ENCODE data around the gene ANAPC16.
"Not testable (repeated sequence)": the region's sequence is repeated elsewhere in the genome, so short reads cannot be mapped to it uniquely, and the experiment has no call there.

Gene ANAPC16

DNA sequence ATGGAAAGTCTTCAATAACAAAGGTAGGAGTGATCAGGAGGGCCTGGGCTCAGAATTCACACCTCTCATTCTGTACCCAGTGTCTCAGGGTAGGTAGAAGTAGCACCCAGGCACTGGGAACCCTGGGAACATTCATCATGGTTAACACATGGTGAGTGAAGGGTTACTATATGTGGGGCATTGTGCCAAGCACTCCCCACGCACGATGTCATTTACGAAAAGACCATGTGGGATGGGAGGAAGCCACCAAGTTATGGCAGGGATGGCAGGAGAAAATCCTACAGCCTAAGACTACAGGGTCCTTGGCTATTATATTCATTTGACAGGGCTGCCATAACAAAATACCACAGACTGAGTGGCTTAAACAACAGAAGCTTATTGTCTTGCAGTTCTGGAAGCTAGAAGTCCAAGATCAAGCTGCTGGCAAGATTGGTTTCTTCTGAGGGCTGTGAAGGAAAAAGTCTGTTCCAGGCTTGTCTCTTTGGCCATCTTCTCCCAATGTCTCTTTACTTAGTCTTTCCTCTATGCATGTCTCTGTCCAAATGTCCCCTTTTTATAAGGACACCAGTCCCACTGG, 30.2 kb downstream of the ANAPC16 start:
- no peak for DNase-seq

DNA sequence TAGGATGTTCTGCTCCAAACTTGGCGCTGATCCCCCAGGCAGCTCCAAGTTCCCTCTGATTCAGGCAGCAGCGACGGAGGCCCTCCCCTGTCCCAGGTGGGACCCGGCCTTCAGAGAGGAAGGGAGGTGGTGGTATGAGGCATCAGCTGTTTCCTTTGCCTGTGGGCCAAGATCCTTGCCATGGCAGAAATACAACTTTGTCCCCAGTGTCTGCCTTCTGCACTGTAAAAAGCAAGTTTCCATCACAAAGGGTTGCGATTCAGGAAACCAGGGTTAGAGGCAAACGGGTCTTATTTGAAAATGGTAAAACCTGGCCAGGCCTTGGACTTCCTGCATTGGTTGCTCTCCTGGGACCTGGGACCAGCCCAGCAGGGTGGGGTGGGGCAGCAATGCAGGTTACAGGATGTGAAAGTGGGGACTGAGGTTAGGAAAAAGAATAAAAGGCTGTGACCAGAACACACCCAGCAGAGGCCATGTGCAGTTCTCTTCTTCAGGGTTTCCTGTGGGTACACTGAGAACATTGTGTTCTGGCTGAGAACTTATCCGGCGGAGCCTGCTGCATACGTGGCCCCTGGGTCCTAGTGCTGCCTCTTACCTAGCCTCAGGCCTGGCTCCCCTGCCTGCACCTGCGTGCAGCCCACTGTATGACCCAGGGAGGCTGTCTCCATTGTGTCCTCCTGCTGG, 32.8 kb downstream of the ANAPC16 start:
- DNase-seq: no peak

DNA sequence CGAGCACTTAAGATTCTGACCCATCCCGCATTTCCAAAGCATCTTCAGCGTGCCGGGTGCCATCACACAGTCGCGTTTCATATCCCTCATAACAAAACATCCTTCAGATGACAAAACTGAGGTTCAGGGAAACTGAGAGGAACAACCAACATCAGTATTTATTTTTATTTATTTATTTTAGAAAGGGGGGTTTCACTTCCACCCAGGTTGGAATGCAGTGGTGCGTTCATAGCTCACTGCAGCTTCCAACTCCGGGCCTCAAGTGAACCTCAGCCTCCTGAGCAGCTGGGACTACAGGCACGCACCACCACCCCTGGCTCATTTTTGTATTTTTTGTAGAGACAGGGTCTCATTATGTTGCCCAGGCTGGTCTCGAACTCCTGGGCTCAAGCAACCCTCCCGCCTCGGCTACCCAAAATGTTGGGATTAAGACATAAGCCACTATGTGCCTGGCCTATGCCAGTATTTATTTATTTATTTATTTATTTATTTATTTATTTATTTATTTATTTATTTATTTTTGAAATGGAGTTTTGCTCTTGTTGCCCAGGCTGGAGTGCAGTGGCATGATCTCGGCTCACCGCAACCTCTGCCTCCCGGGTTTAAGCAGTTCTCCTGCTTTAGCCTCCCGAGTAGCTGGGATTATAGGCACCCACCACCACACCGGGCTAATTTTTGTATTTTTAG, 33.5 kb downstream of the ANAPC16 start:
- DNase-seq: not testable (repeated sequence)

DNA sequence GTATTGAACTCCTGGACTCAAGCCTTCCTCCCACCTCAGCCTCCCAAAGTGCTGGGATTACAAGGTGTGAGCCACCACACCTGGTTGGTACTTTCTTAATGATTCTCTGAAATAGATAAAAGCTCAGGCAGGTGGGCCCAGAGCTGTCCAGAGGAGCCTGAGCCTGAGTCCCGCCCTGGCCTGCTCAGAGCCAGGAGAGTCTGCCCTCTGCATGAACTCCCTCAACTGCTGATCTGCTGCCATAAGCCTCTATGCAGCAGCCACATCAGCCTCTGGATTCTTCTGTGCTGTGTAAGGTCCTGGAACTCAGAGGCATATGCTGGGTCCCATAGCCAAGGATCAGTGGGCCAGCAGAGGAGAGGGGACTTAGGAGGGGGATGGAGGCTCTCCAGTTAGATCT, 34.9 kb downstream of the ANAPC16 start:
- no peak for DNase-seq

DNA sequence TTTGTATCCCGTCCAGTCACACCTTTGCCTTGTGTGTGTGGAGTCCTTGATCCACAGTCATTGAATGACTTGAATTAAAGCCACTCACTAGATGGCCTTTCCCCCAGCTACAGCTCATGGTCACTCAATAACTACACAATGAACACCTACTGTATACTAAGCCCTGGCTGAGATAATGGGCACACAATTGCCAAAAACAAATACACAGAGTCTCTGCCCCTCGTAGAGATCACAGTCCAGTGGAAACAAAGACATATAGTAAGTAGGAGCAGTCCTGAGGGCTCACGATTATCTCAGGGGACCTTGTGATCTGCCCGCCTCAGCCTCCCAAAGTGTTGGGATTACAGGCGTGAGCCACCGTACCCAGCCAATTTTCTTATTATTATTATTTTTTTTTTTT, 35.8 kb downstream of the ANAPC16 start:
- DNase-seq: no peak

DNA sequence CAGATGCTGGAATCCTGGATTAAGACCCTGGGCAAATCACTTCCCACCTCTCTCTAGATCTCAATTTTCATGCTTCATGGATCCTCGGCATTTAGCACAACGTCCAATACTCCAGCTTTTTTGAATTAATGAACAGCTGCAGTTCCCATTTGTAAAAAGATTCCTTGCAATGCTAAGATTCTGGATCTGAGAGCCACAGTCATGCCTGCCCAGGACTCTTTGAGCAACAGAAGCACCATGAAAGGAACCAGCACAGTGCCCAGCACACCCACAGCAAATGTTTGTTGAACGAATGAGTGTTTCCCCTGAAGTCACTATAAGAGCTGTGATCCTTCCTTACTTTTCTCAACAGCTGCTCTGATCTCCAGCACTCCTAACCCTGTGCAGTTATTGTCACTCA, 37.2 kb downstream of the ANAPC16 start:
- no peak for DNase-seq

DNA sequence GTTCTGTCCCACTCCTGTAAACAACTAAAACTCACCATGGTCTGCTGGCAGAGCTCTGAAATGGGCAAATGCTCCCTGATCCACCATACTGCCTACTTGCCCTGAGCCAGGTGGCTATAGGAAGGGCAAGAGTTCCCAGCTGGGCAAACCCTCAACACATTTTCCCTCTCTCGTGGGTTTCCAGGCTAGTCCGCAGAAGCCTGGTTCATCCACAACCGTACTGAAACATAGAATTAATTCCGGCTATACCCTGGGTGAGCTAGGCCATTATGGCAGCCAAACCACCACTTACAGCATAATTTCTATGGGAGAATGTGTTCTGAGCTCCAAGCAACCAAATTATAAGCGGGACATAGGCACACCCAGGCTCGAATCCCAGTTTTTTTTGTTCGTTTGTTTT, 37.8 kb downstream of the ANAPC16 start:
- DNase-seq: no peak

DNA sequence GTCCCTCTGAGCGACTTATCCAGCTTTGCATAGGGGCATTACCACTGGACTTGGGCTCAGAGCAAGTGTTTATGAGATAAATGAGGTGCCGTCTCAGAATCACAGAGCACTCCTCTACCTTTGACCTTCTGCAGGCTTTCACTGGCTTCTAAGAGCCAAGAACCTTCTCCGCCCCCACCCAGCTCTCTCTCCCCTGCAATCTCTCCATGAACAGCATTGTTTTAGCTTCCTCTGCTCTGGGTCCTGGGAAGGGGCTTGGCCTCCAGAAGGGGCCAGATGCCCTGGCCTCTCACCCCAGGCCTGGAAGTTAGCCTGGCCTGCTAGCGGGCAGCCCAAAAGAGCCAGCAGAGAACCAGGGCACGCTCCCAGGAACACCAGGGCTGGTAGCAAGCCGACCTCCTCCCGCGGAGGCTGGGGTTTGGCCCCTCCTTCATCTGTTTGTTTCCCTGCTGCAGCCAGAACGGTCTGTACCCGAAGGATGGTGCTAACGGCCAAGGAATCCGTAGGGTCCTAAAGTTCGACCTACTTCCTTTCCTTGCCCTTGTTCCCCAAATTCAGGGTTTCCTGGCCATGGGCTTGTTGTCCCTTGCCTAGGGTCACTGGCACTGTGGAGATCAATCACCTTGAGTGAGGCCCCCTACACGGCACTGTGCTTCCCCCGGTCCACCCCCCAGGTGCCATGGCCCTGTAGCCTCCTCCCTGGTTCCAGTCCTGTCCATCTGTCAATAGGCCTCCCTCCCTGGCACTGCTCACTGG, 39.2 kb downstream of the ANAPC16 start:
- DNase-seq: no peak

DNA sequence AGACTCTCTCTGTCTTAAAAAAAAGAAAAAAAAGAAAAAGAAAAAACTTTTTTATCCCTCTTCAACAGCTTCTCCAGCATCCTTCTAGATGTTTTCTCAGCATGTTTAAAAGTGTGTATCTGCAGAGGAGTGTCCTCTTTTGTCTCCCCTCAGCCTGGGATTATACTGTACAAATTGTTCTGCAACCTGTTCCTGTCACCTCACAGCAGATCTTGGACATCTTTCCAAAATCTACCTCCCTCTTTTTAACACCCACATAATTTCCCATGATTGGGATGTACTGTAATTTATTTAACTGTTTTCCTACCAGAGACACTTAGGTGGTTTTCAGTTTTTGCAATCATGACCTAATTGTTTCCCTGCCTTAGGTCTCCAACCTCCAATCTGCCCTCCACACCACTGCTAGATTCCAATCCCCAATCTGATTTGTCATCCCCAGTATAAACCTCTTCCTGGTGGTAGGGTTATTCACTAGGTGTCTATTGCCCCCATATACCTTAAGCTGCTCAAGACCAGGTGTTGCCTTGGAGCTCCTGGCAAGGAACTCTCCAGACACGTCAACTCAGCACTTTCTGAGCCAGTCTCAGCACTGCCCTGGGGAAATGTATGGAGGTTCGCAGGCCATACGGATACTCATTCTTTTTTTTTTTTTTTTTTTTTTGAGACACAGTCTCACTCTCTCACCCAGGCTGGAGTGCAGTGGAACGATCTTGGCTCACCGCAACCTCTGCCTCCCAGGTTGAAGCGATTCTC, 40.3 kb downstream of the ANAPC16 start:
- DNase-seq: no peak

DNA sequence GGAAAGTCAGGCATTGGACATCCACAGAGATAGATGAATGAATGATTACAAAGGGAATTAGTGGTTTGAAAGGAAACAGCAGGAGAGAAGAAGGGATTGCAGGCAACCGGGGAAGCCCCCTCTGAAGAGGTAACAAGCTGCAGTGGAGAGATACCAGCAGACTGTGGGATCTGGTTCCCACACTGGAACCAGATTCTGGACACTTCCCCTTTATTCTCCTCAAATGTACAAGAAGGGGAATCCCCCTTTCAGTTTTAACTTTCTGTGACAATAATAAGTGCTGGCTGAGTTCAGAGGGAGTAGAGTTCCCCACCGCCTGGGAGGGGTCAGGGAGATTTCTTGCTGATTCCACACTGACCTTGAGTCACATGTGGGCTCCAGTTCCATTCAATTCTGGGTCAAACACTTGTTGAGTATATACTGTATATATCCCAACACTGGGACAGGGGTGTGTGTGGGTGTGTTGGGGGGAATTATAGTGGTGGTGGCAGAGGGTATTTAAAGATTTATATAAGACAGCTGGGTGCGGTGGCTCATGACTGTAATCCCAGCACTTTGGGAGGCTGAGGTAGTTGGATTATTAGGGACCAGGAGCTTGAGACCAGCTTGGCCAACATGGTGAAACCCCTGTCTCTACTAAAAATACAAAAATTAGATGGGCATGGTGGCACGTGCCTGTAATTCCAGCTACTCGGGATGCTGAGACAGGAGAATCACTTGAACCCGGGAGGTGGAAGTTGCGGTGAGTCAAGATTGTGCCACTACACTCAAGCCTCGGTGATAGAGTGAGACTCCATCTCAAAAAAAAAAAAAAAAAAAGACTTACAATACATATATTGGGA, 41.5 kb downstream of the ANAPC16 start:
- no peak for DNase-seq

DNA sequence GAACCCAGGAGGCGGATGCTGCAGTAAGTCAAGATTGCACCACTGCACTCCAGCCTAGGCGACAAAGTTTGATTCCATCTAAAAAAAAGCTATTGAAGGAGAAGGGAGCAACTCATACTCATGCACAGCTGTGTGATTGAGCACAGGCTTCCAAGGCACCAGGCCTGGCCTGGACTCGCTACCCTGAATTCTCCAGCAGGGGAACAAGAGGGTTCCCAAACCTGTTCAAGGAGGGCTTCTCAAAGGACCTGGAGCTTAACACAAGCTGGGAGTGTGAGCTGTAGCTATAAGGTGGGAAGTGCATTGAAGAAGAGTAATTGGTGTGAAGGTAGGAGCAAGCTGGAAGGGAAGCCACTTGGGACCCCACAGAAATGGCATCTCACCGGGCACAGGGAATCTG, 42.8 kb downstream of the ANAPC16 start:
- DNase-seq: no peak

DNA sequence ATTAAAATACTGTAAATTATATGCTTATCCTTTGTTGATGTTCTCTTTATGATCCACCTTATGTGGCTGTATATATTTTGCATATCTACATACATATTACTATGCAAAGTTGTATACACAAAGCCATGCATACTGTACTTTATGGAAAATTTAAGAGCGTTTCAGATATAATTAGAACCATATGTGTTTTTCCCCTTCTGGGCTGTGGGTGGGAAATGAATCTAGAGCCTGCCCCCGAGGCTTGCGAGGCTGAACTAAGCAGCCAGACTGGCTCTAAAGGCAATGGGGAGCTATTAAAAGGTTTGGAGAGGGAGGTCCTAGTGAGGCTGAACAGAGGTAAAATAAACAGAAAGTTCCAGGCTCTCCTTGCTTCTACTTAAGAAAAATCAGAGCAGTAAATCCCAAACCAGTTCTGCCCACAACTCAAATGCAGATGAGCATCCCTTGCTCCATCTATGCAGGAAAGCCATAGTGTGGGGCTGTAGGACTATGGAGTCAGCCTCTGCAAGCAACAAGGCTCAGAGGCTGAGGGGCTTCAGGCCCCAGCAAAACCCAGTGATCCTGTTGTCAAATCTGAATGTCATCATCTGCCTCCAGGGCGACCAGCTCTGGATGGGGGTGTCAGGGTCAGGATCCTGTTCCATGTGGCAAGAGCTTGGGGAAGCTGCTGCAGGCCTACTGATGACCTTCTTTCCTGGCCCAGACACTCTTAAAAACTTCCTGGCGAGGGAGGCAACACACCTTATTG, 43.9 kb downstream of the ANAPC16 start:
- no peak for DNase-seq

DNA sequence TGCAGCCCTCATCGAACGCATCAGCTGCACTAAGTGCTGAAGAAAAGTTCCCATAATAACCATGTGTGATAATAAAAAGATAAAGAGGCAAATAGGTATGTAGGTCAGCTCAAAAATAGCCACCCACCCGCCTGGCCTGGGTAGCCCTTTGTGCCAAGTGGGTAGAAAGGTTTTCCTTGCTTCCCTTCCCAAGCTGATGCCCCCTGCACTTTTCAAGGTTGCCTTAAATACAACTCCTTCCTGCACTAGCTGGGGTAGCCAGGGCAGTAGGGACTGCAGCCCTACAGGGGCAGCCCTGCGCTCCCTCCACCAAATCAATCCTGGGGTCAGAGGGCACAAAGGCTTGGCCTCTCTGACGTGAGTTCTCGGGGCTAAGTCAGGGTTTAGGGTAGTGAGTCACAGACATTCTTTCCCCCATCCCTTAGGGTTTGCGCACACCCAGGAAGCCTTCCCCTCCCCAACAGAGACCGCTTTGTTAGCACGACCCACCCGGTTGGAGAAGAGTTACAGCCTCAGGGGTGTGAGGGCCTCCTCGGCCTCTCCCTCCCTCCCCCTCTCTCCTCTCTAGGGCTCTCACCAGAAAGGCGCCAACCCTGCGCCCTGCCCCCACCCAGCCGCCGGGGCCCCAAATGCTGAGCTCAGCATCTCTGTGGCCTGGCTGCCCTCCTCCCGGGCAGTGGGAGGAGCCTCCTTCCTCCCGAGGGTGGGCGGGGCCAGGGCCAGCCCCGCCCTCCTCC, 44.6 kb downstream of the ANAPC16 start:
- peak; percentile 13 for DNase-seq

DNA sequence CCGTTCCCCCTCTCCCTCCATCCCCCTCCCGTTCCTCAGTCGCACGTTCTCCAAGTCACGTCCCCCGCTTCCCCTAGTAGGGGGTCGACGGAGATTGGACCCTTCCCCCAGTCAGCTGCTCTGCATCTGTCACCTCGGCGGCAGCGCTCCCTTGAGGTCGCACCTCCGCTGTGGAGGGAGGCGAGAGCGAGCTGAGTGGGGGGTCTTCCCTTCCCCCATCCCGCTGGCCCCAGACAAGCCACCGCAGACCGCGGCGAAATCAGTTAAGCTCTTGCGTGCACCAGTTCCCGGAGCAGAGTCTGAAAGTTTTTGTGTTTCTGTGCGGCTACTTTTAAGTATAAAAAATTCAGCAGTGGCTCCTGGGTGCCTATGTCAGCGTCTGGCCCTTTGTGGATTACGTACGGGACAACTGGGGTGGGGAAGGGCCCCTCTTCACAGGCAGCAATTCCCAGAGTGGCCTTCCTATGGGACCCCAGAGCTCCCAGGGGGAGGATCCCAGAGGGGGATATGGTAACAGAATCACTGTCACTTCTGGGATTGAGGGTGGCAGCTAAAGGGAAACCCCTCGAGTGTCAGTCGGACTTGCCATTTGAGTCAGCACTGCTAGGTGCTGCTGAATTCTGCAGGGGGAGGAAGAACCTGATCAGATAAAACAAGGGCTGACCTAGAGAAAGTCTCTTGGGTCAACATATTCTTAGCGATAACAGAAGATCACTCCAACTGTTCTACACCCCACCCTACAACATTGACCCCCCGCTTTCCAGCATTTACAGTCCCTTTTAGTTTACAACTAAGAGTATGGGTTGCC, 45.4 kb downstream of the ANAPC16 start:
- DNase-seq: no peak

DNA sequence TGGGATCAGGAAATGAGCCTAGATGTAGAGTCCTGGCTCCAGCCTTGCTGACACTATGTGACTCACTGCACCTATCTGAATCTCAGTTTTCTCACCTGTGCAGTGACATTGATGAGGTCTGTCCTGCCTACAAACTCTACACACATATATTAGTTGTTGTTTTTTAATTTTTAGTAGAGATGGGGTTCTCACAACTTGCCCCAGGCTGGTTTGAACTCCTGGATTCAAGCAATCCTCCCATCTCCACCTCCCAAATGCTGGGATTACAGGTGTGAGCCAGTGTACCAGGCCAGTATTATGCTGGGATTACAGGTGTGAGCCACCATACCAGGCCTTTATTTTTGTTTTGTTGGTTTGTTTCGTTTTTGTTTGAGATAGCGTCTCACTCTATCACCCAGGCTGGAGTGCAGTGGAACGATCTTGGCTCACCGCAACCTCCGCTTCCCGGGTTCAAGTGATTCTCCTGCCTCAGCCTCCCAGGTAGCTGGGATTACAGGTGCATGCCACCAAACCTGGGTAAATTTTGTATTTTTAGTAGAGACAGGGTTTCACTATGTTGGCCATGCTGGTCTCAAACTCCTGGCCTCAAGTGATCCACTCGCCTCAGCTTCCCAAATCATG, 46.1 kb downstream of the ANAPC16 start:
- DNase-seq: no peak

DNA sequence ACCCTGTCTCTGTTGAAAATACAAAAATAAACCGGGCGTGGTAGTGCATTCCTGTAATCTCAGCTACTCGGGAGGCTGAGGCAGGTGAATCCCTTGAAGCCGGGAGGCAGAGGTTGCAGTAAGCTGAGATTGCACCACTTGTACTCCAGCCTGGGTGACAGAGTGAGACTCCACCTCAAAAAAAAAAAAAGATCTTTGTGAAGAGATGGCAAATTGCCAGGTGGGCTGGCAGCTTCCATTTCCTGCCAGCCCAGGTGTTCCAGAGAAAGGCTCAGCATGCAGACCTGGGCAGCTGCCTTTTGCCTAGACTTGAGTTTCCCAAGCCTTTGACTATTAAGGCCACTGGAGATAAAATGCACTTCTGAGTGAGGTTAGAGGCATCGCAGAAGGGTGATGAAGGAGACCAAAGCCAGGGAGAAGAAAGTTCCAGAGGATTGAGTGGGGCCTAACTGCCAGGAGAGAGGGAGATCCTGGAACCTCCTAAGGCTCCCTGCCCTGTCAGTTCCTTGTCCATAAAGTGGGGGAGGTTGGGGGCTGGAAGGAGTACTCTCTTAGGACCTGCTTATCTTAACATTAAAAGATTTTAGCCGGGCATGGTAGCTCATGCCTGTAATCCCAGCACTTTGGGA, 47.9 kb downstream of the ANAPC16 start:
- DNase-seq: peak; percentile 79

DNA sequence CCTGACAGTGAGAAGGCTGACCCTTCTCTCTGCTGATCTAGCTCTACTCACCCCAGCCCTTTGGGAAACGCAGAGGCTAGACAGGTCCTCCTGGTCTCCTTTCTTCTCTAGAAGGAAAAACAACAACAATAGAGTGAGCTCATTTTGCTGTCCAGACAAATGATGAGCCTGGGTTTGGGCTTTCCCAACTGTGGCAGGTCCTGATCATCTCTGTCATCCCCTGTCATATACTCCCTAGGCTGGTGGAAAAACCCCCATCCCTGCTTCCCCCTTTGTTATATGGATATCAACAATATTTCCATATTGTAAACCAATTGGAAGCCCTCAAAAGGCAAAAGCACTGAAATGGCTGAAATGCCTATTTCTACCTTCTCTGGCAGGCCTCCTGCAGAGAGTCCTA, 48.7 kb downstream of the ANAPC16 start:
- DNase-seq: no peak

DNA sequence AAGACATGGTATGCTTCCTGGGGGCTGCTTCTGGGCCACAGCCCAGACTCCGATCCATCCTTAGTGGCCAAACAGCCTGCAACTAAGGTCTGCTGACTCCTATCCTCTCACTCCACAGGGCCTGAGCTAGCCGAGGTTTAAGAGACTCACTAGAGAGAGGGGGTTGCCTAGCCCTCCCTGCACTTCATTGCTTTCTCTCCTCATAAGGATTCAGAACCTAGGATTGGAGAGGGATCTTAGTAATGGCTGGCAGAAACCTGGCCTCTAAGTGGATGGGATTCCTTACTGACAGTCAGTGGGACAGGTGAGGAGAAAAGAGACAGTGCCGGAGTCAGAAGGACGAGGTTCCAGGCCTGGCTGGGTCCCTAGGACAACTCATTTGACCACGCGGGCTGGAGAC, 49.7 kb downstream of the ANAPC16 start:
- DNase-seq: no peak

Measured in NCI-H2107 (cell line).